ENCODE measurements around the gene DAZAP1.

Gene DAZAP1

DNA sequence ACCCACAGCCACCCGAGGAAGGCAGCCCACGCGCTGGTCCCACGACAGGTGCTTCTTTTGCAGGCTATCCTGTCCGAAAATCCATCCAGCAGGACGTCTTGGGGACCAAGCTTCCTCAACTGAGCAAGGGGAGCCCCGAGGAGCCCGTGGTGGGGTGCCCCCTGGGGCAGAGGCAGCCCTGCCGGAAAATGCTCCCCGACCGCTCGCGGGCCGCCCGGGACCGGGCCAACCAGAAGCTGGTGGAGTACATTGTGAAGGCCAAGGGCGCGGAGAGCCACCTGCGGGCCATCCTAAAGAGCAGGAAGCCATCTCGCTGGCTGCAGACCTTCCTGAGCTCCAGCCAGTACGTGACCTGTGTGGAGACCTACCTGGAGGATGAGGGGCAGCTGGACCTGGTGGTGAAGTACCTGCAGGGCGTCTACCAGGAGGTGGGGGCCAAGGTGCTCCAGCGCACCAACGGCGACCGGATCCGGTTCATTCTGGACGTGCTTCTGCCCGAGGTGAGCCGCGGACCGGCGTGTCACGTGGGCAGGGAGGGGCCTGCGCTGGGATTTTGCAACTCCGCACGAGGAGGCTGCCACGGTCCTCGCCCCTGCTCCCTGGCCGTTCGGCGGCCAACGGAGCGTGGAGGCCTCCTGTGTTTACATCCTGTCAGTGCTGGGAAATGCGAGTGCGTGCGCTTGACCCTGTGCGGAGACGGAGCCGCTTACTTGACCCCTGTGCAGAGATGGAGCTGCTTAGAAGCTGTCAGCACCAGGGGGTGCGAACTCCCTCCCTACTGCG, 36.6 kb upstream of the DAZAP1 start:
- TF ChIP-seq, protein P1, sequence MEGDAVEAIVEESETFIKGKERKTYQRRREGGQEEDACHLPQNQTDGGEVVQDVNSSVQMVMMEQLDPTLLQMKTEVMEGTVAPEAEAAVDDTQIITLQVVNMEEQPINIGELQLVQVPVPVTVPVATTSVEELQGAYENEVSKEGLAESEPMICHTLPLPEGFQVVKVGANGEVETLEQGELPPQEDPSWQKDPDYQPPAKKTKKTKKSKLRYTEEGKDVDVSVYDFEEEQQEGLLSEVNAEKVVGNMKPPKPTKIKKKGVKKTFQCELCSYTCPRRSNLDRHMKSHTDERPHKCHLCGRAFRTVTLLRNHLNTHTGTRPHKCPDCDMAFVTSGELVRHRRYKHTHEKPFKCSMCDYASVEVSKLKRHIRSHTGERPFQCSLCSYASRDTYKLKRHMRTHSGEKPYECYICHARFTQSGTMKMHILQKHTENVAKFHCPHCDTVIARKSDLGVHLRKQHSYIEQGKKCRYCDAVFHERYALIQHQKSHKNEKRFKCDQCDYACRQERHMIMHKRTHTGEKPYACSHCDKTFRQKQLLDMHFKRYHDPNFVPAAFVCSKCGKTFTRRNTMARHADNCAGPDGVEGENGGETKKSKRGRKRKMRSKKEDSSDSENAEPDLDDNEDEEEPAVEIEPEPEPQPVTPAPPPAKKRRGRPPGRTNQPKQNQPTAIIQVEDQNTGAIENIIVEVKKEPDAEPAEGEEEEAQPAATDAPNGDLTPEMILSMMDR (IDR thresholded peaks at IDR 0.05; ENCODE audit: control insufficient read depth, insufficient read depth, low read depth, low read length, missing control alignments): no peak
- H3K4me3 ChIP-seq (ENCODE audit: control insufficient read depth, low read depth, low read length): no peak overlapping the region
- DNase-seq (ENCODE audit: low read depth): no peak

DNA sequence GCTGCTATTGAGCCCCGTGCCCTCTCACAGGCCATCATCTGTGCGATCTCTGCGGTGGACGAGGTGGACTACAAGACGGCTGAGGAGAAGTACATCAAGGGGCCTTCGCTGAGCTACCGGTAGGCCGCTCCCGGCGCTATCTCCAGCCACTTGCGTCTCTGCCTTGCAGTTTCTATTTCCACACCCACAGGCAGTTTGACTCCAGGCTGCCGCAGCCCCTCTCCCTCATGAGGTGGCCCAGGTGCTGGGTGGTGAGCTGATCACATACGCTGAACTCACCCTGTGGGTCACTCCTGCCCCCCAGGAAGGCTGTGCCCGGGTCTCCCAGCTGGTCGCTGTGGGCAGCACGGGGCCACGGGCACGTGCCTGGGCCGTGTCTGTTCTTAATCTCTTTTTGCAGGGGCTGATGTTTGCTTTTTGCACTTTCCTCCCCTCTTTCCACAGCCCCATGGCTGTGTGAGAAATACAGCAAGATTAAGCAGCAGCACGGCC, 34.3 kb upstream of the DAZAP1 start:
- no peak for DNase-seq (ENCODE audit: low read depth)
- TF ChIP-seq, protein P1 (IDR thresholded peaks at IDR 0.05; ENCODE audit: control insufficient read depth, insufficient read depth, low read depth, low read length, missing control alignments): no peak
- H3K4me3 ChIP-seq (ENCODE audit: control insufficient read depth, low read depth, low read length): no peak overlapping the region

DNA sequence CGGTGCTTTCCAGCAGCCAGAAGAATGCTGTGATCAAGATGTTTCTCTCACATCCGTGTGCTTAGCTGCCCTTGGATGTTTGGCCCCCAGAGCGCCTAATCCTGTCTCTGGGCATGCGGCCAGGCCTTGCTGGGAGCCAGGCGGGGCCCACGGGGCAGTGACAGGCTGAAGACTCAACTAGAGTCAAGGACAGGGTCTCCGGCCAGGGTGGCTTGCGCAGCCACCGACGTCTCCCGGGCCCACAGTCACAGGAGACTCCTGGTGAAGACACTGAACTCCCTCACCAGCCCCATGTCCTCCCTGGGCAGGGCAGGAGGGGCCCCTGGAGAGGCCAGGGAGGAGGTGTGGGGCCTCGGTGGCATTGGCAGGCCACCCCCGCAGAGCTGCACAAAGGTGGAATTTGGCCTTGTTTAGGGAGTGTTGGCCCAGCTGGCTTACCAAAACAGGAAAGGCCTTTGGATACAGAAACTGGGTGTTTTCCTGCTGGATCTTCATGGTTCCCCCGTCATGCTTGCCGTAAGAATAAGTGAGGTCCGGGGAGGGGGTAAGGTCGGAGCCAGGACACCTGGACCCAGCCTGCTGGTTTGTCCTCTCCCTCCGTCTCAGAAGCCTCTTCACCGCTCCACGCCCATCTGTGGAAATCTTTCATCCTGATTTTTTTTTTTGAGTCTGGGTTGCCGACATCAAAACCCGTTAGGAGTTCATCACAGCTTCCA, 33.7 kb upstream of the DAZAP1 start:
- no peak overlapping the region for H3K4me3 ChIP-seq (ENCODE audit: control insufficient read depth, low read depth, low read length)
- no peak for DNase-seq (ENCODE audit: low read depth)
- TF ChIP-seq, protein P1 (IDR thresholded peaks at IDR 0.05; ENCODE audit: control insufficient read depth, insufficient read depth, low read depth, low read length, missing control alignments): no peak

DNA sequence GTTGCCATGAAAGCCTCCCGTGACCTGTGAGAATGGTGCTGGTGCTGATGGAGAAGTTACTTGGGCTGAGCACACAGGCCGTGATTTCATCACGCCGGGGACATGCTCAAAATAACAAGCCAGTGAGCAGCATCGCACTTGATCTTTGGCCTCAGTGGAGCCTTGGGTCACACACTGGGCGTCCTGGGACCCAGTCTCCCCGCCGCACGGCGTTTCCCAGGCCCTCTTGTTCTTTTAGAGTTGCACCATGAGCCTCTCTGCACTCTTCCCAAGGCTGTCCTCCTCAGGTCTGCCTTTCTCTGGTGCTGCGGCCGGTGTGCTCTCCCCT, 33.2 kb upstream of the DAZAP1 start:
- H3K4me3 ChIP-seq (ENCODE audit: control insufficient read depth, low read depth, low read length): no peak overlapping the region
- TF ChIP-seq, protein P1 (IDR thresholded peaks at IDR 0.05; ENCODE audit: control insufficient read depth, insufficient read depth, low read depth, low read length, missing control alignments): no peak
- DNase-seq (ENCODE audit: low read depth): no peak

DNA sequence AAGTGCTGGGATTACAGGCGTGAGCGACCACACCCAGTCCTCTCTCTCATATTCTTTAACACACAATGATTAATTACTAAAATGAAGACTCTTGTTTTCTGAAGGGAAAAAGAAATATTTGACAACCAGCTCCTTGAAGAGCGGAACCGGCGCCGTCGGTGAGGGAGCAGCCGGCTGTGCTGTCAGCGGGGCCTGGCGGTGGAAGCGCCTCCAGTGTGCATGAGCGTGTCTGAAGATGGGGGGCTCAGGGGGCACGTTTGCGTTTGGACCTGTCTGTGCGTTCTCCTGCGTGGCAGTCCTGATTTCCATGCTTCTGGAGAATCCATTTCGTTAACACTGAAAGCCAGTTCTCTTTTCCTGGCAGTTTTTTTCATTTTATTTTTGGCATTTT, 31.0 kb upstream of the DAZAP1 start:
- no peak for DNase-seq (ENCODE audit: low read depth)
- TF ChIP-seq, protein P1 (IDR thresholded peaks at IDR 0.05; ENCODE audit: control insufficient read depth, insufficient read depth, low read depth, low read length, missing control alignments): no peak
- H3K4me3 ChIP-seq (ENCODE audit: control insufficient read depth, low read depth, low read length): no peak overlapping the region

DNA sequence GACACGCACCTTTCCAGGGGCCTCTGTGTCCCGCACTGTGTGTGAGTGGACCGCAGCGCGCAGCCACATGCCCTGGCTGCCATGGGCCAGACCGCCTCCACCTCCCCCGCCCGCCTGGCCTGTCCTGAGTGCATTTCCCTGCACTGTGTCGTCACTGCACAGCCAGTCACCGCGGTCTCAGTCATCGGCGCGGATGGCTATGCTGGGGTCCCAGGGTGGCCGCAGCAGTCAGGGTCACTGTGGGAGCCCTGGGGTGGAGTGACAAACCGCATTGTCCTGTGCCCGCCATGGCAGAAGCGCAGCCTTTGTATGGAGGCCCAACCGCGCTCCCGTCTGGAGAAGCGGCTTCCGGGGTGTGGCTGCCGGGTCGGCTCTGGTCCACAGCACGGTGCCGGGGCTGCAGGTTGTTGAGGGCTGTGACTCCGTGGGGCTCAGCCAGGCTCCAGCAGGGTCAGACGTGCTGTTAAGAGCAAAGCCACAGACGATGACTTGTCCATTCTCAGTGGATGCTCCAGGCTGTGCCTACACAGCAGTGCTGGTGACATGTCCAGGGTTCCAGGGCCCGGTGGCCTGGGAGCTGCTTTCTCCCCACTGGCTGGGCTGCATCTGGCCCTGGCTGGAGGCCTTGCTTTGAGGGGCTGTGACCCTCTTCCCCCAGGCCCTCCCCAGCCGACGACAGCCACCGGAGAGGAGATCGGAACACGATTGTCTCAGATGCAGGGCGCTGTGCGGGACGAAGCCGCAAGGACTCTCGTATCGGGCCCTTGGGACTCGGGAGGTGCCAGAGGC, 30.0 kb upstream of the DAZAP1 start:
- no peak overlapping the region for H3K4me3 ChIP-seq (ENCODE audit: control insufficient read depth, low read depth, low read length)
- TF ChIP-seq, protein P1 (IDR thresholded peaks at IDR 0.05; ENCODE audit: control insufficient read depth, insufficient read depth, low read depth, low read length, missing control alignments): no peak
- DNase-seq (ENCODE audit: low read depth): no peak
